Central memory CD8-positive, alpha-beta T cell (primary cell): ENCODE data around the gene LSM11.

Experiments
- ATAC-seq: fragments of 150-1000 bp; cut with Tn5 transposase; replicated peaks from 2 replicates; pipeline ENCODE4 v1.10.0; 2022; ENCODE audit warnings: mild to moderate bottlenecking, moderate FRiP score, moderate number of reproducible peaks; ENCODE audit not compliant: poor library complexity, severe bottlenecking; ENCODE audit errors: extremely low read depth
- DNase-seq, 2 donors: peaks; one replicate each; pipeline ENCODE4 v3.0.0; 2021; ENCODE audit warnings: low spot score in 2 of 2
- H3K27ac Mint-ChIP-seq: one replicate; pipeline ENCODE4 v1.8.0; 2022; ENCODE audit warnings: low read depth, mild to moderate bottlenecking, moderate library complexity, mixed read lengths
- H3K27me3 Mint-ChIP-seq: one replicate; pipeline ENCODE4 v1.8.0; 2022; ENCODE audit warnings: mixed read lengths
- H3K36me3 Mint-ChIP-seq: one replicate; pipeline ENCODE4 v1.8.0; 2022; ENCODE audit warnings: mild to moderate bottlenecking, moderate library complexity, mixed read lengths; ENCODE audit not compliant: insufficient read depth
- H3K4me1 Mint-ChIP-seq: one replicate; pipeline ENCODE4 v1.8.0; 2022; ENCODE audit warnings: mixed read lengths
- H3K4me3 Mint-ChIP-seq: one replicate; pipeline ENCODE4 v1.8.0; 2022; ENCODE audit warnings: mild to moderate bottlenecking, moderate library complexity, mixed read lengths
- H3K9me3 Mint-ChIP-seq: one replicate; pipeline ENCODE4 v1.8.0; 2022; ENCODE audit warnings: mixed read lengths

LSM11 gene

DNA sequence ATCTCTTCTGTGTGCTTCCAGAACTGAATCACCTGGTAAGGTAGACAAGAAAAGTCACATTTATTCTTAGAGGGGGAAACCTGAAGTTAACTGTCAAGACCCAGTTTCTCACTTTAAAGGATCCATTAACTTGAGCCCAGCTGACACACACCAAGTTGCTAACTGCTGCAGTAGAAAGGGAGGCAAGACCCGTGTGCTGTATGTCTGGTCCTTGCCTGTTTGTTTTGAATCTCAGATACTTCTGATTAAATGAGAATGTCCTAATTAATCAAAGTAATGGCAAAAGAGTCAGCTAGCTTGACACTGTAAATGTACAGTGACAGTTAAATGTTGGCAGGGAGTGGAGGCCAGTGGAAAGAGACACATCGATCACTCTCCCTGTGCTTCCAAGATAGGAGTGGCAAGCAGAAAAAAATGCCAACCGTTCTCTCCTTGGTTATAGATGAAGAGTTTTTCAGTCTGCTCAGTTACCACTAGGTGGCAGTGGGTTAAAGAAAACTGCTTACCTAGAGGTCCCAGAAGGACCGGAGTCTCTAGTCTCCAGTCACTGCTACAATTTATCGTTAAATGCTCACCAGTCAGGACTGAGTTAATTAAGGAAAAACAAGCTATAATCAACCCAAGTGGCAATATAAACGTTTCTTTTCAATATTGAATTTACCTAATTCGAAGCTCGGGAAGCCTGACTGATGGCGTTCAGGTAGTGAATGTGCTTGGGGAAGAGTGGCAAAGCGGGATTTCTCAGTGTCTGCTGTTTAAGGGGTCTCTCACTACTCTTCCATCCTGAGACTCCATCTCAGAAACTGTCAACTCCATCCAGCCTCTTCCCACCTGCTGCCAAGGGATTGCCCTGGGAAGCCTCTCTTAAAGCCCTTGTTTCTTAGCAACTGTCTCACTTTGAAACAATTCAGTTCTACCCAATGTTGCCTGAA, 18.4 kb downstream of the LSM11 start:
- H3K4me3 Mint-ChIP-seq, result no peak overlapping the region
- no peak for DNase-seq
- no peaks in the 10 kb centered on the region for H3K4me1 Mint-ChIP-seq
- ATAC-seq, result no peak
- peaks cover 4% of the 10 kb centered on the region for H3K36me3 Mint-ChIP-seq
- no peak overlapping the region for H3K27ac Mint-ChIP-seq
- H3K27me3 Mint-ChIP-seq, result no peaks in the 10 kb centered on the region
- H3K9me3 Mint-ChIP-seq, result no peaks in the 10 kb centered on the region

DNA sequence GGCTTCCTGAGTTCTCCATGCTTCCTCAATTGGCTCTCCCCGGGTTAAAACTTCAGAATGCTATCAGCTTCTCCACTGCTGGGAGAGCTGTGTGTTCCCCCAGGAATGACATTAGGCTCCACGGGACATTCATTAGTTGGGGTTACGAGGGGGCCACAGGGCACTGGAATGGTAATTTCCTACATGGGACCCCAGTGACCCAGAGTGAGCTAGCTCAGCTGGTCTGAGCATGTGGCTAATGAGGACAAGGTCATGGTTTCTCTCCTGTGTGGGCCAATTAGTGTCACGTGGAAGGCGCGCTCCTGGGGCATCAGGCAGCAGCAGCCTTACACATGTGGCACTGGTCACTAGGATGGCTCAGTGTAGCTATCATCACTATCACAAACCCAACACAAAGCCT, 21.0 kb downstream of the LSM11 start:
- no peak for ATAC-seq

GRCh38 chr5:157766442-157766841, 22.9 kb downstream of the LSM11 start:
- H3K27me3 Mint-ChIP-seq, result no peaks in the 10 kb centered on the region
- ATAC-seq, result no peak

More for the DNA sequence above, 21.0 kb downstream of the LSM11 start:
- no peaks in the 10 kb centered on the region for H3K9me3 Mint-ChIP-seq
- no peaks in the 10 kb centered on the region for H3K4me1 Mint-ChIP-seq
- no peak for DNase-seq
- H3K27me3 Mint-ChIP-seq, result no peaks in the 10 kb centered on the region
- peaks cover 6% of the 10 kb centered on the region for H3K36me3 Mint-ChIP-seq
- H3K27ac Mint-ChIP-seq, result no peak overlapping the region
- H3K4me3 Mint-ChIP-seq, result no peak overlapping the region

DNA sequence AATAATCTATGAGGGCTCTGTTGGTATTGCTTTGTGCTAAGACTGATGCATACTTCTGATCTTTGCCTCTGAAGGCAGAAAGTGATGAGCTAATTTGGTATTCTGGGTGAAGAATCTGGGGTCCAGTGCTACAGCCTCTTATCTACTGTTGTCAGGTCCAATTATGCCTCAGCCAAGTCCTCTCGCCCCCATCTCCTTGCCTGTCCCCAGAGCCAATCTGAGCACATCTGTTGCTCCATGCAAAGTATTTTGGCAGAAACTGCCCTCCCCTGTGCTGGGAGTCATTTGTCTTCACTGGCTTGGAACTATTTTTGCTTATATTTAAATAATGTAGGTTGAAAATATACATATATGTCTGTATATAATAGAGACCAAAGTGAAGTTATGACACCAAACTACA, 23.4 kb downstream of the LSM11 start:
- no peaks in the 10 kb centered on the region for H3K4me1 Mint-ChIP-seq
- peaks cover 3% of the 10 kb centered on the region for H3K36me3 Mint-ChIP-seq
- DNase-seq (no peak), ATAC-seq (no peak)
- no peaks in the 10 kb centered on the region for H3K27me3 Mint-ChIP-seq
- no peak overlapping the region for H3K4me3 Mint-ChIP-seq
- H3K27ac Mint-ChIP-seq, result no peak overlapping the region
- H3K9me3 Mint-ChIP-seq, result no peaks in the 10 kb centered on the region

More at GRCh38 chr5:157766442-157766841, 22.9 kb downstream of the LSM11 start:
- Mint-ChIP-seq H3K9me3 (no peaks in the 10 kb centered on the region), H3K27ac (no peak overlapping the region), H3K4me1 (no peaks in the 10 kb centered on the region), H3K36me3 (peaks cover 3% of the 10 kb centered on the region), H3K4me3 (no peak overlapping the region)
- DNase-seq, result no peak

DNA sequence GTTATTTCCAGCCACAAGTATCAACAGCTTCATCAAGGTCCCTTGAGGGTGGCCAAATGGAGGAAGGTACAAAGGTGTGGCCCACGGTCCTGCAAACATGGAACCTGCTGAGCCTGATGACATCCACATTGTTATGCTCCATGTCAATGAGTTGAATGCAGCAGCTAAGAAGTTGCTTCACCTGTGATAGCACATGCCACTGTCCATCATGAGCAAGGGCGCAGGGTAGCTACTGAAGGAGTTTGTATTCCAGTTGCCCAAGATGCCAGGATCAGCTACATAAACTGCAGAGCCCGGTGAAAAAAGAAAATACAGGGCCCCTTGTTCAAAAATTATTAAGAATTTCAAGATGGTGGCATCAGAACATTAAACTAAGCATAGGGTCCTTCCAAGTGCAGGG, 24.2 kb downstream of the LSM11 start:
- no peak overlapping the region for H3K4me3 Mint-ChIP-seq
- DNase-seq (no peak), ATAC-seq (no peak)
- no peaks in the 10 kb centered on the region for H3K9me3 Mint-ChIP-seq
- no peaks in the 10 kb centered on the region for H3K4me1 Mint-ChIP-seq
- H3K27ac Mint-ChIP-seq, result no peak overlapping the region
- H3K27me3 Mint-ChIP-seq, result no peaks in the 10 kb centered on the region
- peaks cover 2% of the 10 kb centered on the region for H3K36me3 Mint-ChIP-seq

- H3K9me3 Mint-ChIP-seq, result no peaks in the 10 kb centered on the region
- no peak overlapping the region for H3K4me3 Mint-ChIP-seq
- no peak for ATAC-seq
- H3K4me1 Mint-ChIP-seq, result no peaks in the 10 kb centered on the region
- no peak overlapping the region for H3K27ac Mint-ChIP-seq
- no peak for DNase-seq
- peaks cover 2% of the 10 kb centered on the region for H3K36me3 Mint-ChIP-seq
- H3K27me3 Mint-ChIP-seq, result peaks cover 15% of the 10 kb centered on the region
Measured at GRCh38 chr5:157770665-157771064, 27.2 kb downstream of the LSM11 start.

GRCh38 chr5:157772127-157772526, 28.6 kb downstream of the LSM11 start:
- H3K4me1 Mint-ChIP-seq, result no peaks in the 10 kb centered on the region
- H3K27ac Mint-ChIP-seq, result no peak overlapping the region
- H3K27me3 Mint-ChIP-seq, result peaks cover 15% of the 10 kb centered on the region
- H3K4me3 Mint-ChIP-seq, result no peak overlapping the region
- peaks cover 2% of the 10 kb centered on the region for H3K36me3 Mint-ChIP-seq
- ATAC-seq, result no peak
- DNase-seq, result no peak
- H3K9me3 Mint-ChIP-seq, result no peaks in the 10 kb centered on the region

GRCh38 chr5:157778121-157778805, 34.8 kb downstream of the LSM11 start:
- H3K27ac Mint-ChIP-seq, result no peak overlapping the region
- peaks cover 12% of the 10 kb centered on the region for H3K27me3 Mint-ChIP-seq
- no peaks in the 10 kb centered on the region for H3K36me3 Mint-ChIP-seq
- no peak overlapping the region for H3K4me3 Mint-ChIP-seq
- no peaks in the 10 kb centered on the region for H3K4me1 Mint-ChIP-seq
- no peak for DNase-seq
- no peak for ATAC-seq
- no peaks in the 10 kb centered on the region for H3K9me3 Mint-ChIP-seq

GRCh38 chr5:157779221-157779620, 35.7 kb downstream of the LSM11 start:
- Mint-ChIP-seq H3K9me3 (no peaks in the 10 kb centered on the region), H3K36me3 (peaks cover 5% of the 10 kb centered on the region), H3K27me3 (peaks cover 2% of the 10 kb centered on the region), H3K4me1 (no peaks in the 10 kb centered on the region), H3K27ac (no peak overlapping the region), H3K4me3 (no peak overlapping the region)
- no peak for DNase-seq
- no peak for ATAC-seq

- no peaks in the 10 kb centered on the region for H3K27me3 Mint-ChIP-seq
- H3K9me3 Mint-ChIP-seq, result no peaks in the 10 kb centered on the region
- H3K4me3 Mint-ChIP-seq, result no peak overlapping the region
- peaks cover 35% of the 10 kb centered on the region for H3K36me3 Mint-ChIP-seq
- no peaks in the 10 kb centered on the region for H3K4me1 Mint-ChIP-seq
- H3K27ac Mint-ChIP-seq, result no peak overlapping the region
- ATAC-seq (no peak), DNase-seq (no peak)
Measured at GRCh38 chr5:157785801-157786200, 42.3 kb downstream of the LSM11 start.

GRCh38 chr5:157793301-157793700, 49.8 kb downstream of the LSM11 start:
- H3K27me3 Mint-ChIP-seq, result no peaks in the 10 kb centered on the region
- peak overlapping the region; percentile 81 for H3K27ac Mint-ChIP-seq
- DNase-seq (no peak), ATAC-seq (no peak)
- H3K9me3 Mint-ChIP-seq, result no peaks in the 10 kb centered on the region
- no peaks in the 10 kb centered on the region for H3K4me1 Mint-ChIP-seq
- no peak overlapping the region for H3K4me3 Mint-ChIP-seq
- peaks cover 38% of the 10 kb centered on the region for H3K36me3 Mint-ChIP-seq

GRCh38 chr5:157799578-157799977, 56.1 kb downstream of the LSM11 start:
- Mint-ChIP-seq H3K9me3 (no peaks in the 10 kb centered on the region), H3K27ac (no peak overlapping the region), H3K4me1 (no peaks in the 10 kb centered on the region), H3K36me3 (peaks cover 36% of the 10 kb centered on the region), H3K4me3 (no peak overlapping the region), H3K27me3 (no peaks in the 10 kb centered on the region)
- no peak for DNase-seq
- no peak for ATAC-seq

- H3K9me3 Mint-ChIP-seq, result no peaks in the 10 kb centered on the region
- DNase-seq, result no peak
- no peaks in the 10 kb centered on the region for H3K4me1 Mint-ChIP-seq
- H3K4me3 Mint-ChIP-seq, result no peak overlapping the region
- no peaks in the 10 kb centered on the region for H3K27me3 Mint-ChIP-seq
- no peak for ATAC-seq
- peaks cover 41% of the 10 kb centered on the region for H3K36me3 Mint-ChIP-seq
- H3K27ac Mint-ChIP-seq, result no peak overlapping the region
Measured at GRCh38 chr5:157800137-157800536, 56.6 kb downstream of the LSM11 start.
